ENCODE data around the gene MS4A6E.

The MS4A6E gene

DNA sequence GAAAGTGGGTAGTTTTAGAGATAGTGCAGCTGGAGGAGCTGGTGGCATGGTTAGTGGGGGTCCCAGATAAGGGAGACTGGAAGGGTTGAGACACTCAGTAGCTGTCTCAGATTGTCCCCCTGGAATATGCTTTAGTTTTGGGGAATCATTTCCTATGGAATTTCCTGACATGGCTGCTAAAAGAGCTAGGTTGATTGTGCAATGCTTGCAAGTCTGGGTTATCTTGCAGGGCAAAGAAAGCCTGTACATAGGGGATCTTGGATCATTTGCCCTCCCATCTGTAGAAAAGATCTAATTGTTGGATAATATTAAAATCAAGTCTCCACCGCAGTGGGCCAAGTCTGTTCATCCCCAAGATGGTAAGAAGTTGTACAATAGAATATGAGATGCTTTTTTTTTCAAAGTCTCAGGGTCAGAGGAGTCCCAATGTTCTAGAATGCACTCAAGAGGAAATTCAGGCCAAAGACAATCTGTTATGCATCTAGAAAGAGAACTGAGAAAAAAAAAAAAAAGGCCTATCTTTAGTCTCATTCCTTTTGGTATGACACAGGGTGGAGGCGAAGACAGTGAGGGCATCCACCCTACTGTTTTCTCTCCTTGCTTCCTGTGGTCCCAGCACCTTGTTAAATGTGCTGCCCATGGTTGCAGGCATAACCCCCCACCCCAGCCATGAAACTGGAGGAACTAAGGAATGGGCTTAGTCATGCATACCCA, 20.2 kb downstream of the MS4A6E start:
- no peak for TF ChIP-seq TAF1 (IDR thresholded peaks at IDR 0.05; ENCODE audit: borderline replicate concordance, insufficient read depth, low read length)
- TF ChIP-seq, protein P1, sequence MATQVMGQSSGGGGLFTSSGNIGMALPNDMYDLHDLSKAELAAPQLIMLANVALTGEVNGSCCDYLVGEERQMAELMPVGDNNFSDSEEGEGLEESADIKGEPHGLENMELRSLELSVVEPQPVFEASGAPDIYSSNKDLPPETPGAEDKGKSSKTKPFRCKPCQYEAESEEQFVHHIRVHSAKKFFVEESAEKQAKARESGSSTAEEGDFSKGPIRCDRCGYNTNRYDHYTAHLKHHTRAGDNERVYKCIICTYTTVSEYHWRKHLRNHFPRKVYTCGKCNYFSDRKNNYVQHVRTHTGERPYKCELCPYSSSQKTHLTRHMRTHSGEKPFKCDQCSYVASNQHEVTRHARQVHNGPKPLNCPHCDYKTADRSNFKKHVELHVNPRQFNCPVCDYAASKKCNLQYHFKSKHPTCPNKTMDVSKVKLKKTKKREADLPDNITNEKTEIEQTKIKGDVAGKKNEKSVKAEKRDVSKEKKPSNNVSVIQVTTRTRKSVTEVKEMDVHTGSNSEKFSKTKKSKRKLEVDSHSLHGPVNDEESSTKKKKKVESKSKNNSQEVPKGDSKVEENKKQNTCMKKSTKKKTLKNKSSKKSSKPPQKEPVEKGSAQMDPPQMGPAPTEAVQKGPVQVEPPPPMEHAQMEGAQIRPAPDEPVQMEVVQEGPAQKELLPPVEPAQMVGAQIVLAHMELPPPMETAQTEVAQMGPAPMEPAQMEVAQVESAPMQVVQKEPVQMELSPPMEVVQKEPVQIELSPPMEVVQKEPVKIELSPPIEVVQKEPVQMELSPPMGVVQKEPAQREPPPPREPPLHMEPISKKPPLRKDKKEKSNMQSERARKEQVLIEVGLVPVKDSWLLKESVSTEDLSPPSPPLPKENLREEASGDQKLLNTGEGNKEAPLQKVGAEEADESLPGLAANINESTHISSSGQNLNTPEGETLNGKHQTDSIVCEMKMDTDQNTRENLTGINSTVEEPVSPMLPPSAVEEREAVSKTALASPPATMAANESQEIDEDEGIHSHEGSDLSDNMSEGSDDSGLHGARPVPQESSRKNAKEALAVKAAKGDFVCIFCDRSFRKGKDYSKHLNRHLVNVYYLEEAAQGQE (IDR thresholded peaks at IDR 0.05; ENCODE audit: insufficient read depth in 1 of 2, low read depth in 2 of 2, low read length in 2 of 2), result no peak
- TF ChIP-seq SIN3A (IDR thresholded peaks at IDR 0.05; ENCODE audit: borderline replicate concordance, insufficient read depth, low read length), result no peak
- TF ChIP-seq FOXP2 (optimal IDR thresholded peaks at IDR 0.05; ENCODE audit: borderline replicate concordance, extremely low read depth, extremely low read length, insufficient read depth), result no peak
- TF ChIP-seq POLR2AphosphoS5 (IDR thresholded peaks at IDR 0.05; ENCODE audit: low read depth, low read length), result no peak

GRCh38 chr11:60348116-60348515, 21.1 kb downstream of the MS4A6E start:
- TF ChIP-seq TAF1 (IDR thresholded peaks at IDR 0.05; ENCODE audit: borderline replicate concordance, insufficient read depth, low read length) (no peak), POLR2AphosphoS5 (IDR thresholded peaks at IDR 0.05; ENCODE audit: low read depth, low read length) (no peak), SIN3A (IDR thresholded peaks at IDR 0.05; ENCODE audit: borderline replicate concordance, insufficient read depth, low read length) (no peak), FOXP2 (optimal IDR thresholded peaks at IDR 0.05; ENCODE audit: borderline replicate concordance, extremely low read depth, extremely low read length, insufficient read depth) (no peak)
- TF ChIP-seq, protein P1 (IDR thresholded peaks at IDR 0.05; ENCODE audit: insufficient read depth in 1 of 2, low read depth in 2 of 2, low read length in 2 of 2), result no peak

DNA sequence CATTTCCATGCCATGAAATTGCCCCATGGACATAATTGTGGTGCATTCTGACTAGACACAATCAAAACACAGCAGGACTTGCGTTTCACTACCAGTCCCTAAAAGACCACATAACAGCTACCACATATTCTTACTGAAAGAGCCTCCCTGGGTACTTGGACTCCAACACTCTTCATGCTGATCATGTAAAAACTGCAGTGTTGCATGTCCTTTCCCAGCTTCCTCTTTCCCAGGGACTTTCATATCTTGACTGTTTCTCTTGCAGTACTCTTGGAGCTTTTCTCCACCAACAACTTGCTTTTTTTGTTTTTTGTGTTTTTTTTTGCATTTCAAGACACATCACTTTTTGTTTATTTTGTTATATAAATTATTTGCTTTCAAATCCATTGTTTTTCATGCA, 22.9 kb downstream of the MS4A6E start:
- no peak for TF ChIP-seq TAF1 (IDR thresholded peaks at IDR 0.05; ENCODE audit: borderline replicate concordance, insufficient read depth, low read length)
- no peak for TF ChIP-seq FOXP2 (optimal IDR thresholded peaks at IDR 0.05; ENCODE audit: borderline replicate concordance, extremely low read depth, extremely low read length, insufficient read depth)
- TF ChIP-seq POLR2AphosphoS5 (IDR thresholded peaks at IDR 0.05; ENCODE audit: low read depth, low read length), result no peak
- TF ChIP-seq SIN3A (IDR thresholded peaks at IDR 0.05; ENCODE audit: borderline replicate concordance, insufficient read depth, low read length), result no peak
- TF ChIP-seq, protein P1 (IDR thresholded peaks at IDR 0.05; ENCODE audit: insufficient read depth in 1 of 2, low read depth in 2 of 2, low read length in 2 of 2), result no peak

DNA sequence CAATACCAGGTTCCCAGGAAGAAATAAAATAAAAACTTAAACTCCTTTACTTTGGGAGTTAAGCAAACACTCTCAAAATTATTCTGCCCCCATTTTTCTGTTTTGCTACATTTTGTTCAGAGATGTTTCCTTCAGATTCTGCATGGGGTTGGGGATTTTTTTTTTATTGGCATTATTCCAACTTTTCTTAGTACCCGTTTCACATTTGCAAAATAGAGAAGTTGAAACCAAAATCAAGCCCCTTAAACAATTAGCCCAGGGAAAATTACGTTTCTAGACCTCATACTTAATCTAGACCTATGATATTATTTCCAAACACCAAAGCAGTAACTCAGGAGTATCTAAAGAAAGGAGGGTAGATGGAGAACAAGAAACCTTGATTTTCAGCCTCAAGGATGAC, 30.7 kb downstream of the MS4A6E start:
- TF ChIP-seq SIN3A (IDR thresholded peaks at IDR 0.05; ENCODE audit: borderline replicate concordance, insufficient read depth, low read length), result no peak
- TF ChIP-seq POLR2AphosphoS5 (IDR thresholded peaks at IDR 0.05; ENCODE audit: low read depth, low read length), result no peak
- TF ChIP-seq FOXP2 (optimal IDR thresholded peaks at IDR 0.05; ENCODE audit: borderline replicate concordance, extremely low read depth, extremely low read length, insufficient read depth), result no peak
- no peak for TF ChIP-seq TAF1 (IDR thresholded peaks at IDR 0.05; ENCODE audit: borderline replicate concordance, insufficient read depth, low read length)
- TF ChIP-seq, protein P1 (IDR thresholded peaks at IDR 0.05; ENCODE audit: insufficient read depth in 1 of 2, low read depth in 2 of 2, low read length in 2 of 2), result no peak

Measured in PFSK-1 (cell line).